ENCODE measurements around the gene SEMA5B. TPM values are rescaled to one million over a fixed set of nuclear protein-coding genes. Genes with fewer than 3 reads are reported as not detected.

SEMA5B gene
- under 0.01 TPM in 1 of 2 replicates, not detected in the other for total RNA-seq

GRCh38 chr3:123027292-123028232 lies at the start of gene SEMA5B:
SEMA5B (minus strand) TSS chr3:123027763; CDS start chr3:122961263, 66,500 bp downstream.

DNA sequence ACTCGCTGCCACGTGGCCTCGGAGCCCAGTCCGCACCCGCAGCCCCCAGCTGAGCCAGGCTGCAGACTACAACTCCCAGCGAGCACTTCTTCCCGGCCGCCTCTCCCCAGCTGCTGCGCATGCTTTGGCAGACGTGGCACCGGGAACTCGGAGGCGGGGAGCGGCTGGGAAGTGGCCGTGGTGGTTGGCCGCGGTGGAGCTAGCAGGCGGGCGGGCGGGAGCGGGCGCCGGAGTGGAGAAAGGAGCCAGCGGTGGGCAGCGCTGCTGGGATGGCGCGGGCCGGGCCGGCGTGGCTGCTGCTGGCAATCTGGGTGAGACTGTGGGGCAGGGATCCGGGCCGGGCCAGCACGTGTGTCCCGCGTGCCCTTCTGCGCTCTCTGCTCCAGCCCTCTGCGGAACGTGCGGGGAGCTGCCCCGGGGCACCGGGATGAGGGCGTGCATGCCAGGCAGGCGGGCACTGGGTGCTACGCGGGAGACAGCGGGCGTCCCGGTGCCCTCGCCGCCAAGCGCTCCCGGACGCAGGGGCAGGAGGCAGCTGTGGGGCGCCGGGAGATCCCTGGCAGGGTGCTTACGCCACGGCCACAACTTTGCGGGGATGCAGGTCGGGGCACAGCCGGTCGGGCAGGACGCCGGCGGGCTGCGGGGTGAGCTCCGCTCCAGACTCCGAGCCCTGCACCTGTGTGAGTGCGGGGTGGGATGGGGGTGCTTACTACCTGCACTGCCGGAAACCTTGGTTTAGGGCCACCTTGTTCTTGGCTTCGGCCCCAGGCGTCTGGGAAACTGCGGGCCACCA lies 39.5 kb upstream of the SEMA5B start, which contains the start of gene PDIA5:
Gene PDIA5 (plus strand): TSS at position 130 of the 793 bp plus-strand sequence. CDS start 140 bp downstream, at position 270.

Other genes with a start within 250 kb of the SEMA5B start
- 5.9 and 6.7 TPM in 2 replicates for gene HSPBAP1, start 233.9 kb downstream of the SEMA5B start, total RNA-seq
- gene SLC49A4, start 232.7 kb downstream of the SEMA5B start, total RNA-seq = 22.3 and 22.5 TPM in 2 replicates
- gene PDIA5, start 39.3 kb upstream of the SEMA5B start, total RNA-seq = 71.9 and 78.1 TPM in 2 replicates
- gene SEC22A, start 174.2 kb upstream of the SEMA5B start, total RNA-seq = 24.2 and 25.2 TPM in 2 replicates